Sigmoid colon (tissue), 4 donors: ENCODE measurements around the gene NRXN3.

Experiments
- POLR2A ChIP-seq, 2 donors: fragments of 450-650 bp; IDR thresholded peaks; one replicate each; pipeline ENCODE4 v1.6.1; 2016; ENCODE audit warnings: antibody characterized with exemption in 2 of 2, mild to moderate bottlenecking in 2 of 2, moderate library complexity in 2 of 2
- POLR2AphosphoS5 ChIP-seq, 4 donors: sonication (generic); formaldehyde crosslinking; IDR thresholded peaks; one replicate each; pipeline ENCODE4 v1.6.1; 2017; ENCODE audit warnings: antibody characterized with exemption in 4 of 4
- TF ChIP-seq, protein P1 (sequence below), 4 experiments: fragments of 450-650 bp in 3 of 4; fragments of 200-600 bp in 1 of 4; IDR thresholded peaks; one replicate each; pipeline ENCODE4 v1.5.1; 2016 to 2019; ENCODE audit warnings: antibody characterized with exemption in 4 of 4, mild to moderate bottlenecking in 3 of 4, moderate library complexity in 2 of 4

DNA sequence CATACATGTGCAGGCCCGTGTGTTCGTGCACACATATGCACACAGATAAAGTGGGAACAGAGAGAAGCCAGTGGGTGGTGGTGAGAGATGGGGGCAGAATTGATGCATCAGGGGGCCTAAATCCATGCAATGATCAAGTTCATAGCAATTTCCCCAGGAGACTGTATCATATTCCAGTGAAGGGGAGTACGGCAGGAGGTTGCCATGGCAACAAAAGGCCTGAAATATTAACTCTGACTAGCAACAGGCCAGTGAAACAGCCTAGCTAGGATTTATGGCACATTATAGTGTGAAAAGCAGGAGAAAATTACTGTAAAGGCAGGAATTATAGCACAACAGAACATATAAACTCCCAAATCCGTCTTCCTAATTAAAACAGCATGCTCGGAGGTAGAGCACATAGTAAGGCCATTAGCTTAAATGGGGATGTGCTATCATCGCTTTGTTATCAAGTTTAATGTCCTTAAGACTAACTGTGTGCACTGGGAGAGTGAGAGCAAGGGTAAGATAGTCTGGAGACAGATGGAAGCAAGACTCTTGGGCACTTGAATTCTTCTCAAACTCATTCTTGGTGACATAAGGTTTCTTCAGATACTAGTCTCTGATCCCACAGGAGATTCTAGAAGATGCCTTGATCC is 1234.8 kb downstream of the NRXN3 start:
- TF ChIP-seq, protein P1, sequence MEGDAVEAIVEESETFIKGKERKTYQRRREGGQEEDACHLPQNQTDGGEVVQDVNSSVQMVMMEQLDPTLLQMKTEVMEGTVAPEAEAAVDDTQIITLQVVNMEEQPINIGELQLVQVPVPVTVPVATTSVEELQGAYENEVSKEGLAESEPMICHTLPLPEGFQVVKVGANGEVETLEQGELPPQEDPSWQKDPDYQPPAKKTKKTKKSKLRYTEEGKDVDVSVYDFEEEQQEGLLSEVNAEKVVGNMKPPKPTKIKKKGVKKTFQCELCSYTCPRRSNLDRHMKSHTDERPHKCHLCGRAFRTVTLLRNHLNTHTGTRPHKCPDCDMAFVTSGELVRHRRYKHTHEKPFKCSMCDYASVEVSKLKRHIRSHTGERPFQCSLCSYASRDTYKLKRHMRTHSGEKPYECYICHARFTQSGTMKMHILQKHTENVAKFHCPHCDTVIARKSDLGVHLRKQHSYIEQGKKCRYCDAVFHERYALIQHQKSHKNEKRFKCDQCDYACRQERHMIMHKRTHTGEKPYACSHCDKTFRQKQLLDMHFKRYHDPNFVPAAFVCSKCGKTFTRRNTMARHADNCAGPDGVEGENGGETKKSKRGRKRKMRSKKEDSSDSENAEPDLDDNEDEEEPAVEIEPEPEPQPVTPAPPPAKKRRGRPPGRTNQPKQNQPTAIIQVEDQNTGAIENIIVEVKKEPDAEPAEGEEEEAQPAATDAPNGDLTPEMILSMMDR (IDR thresholded peaks at IDR 0.05): no peak
- TF ChIP-seq POLR2A (IDR thresholded peaks at IDR 0.05) (no peak), POLR2AphosphoS5 (IDR thresholded peaks at IDR 0.05) (no peak)
